ENCODE measurements around the gene NFYC. TPM values are rescaled to one million over a fixed set of nuclear protein-coding genes. Genes with fewer than 3 reads are reported as not detected.

Gene NFYC
- total and polyA plus RNA-seq, 2 of the 8 experiments (the other 6 are each of a cell fraction or from before 2014, with no cell fraction given): 54.1 to 124 TPM

GRCh38 chr1:40687661-40688060 is 3.8 kb upstream of the NFYC start:
- Histone ChIP-seq H3K79me2 (ENCODE audit: control insufficient read depth in 1 of 2, insufficient read depth in 2 of 2, low read length in 2 of 2) (peaks cover 0 to 34% of the 10 kb centered on the region in 2 experiments; a peak in 3 of 4 replicates), H4K20me1 (replicated peaks in 1 of 2; ENCODE audit: control insufficient read depth in 1 of 2, insufficient read depth in 2 of 2, low read length in 2 of 2) (peaks cover 2 to 11% of the 10 kb centered on the region in 2 experiments), H2BK5ac (ENCODE audit: low read depth, low read length) (no peak overlapping the region), H3K4me3 (ENCODE audit: extremely low read depth in 1 of 4, insufficient read depth in 2 of 4, low read depth in 3 of 4, low read length in 4 of 4) (no peak overlapping the region), H3K4me1 (replicated peaks in 1 of 4; ENCODE audit: control insufficient read depth in 3 of 4, insufficient read depth in 4 of 4, low read length in 3 of 4) (peaks cover 0 to 7% (median under 1%) of the 10 kb centered on the region in 4 experiments; a peak in 4 of 7 replicates), H3K23ac (ENCODE audit: insufficient read length) (no peak overlapping the region), H3K18ac (ENCODE audit: extremely low read depth, low read length) (no peak overlapping the region), H2AK5ac (ENCODE audit: low read depth, low read length) (no peak overlapping the region), H4K5ac (ENCODE audit: insufficient read length, low read depth, low read length) (no peak overlapping the region), H3K9ac (replicated peaks in 1 of 4; ENCODE audit: extremely low read depth in 1 of 4, low read depth in 3 of 4, low read length in 3 of 4) (no peak overlapping the region), H3K9me3 (ENCODE audit: insufficient read depth in 2 of 2, low read depth in 1 of 2, low read length in 1 of 2) (no peaks in the 10 kb centered on the region), H3K27me3 (replicated peaks in 1 of 4; ENCODE audit: control insufficient read depth in 3 of 4, extremely low read depth in 1 of 4, insufficient read depth in 3 of 4, low read length in 3 of 4) (no peaks in the 10 kb centered on the region), H4K91ac (replicated peaks; ENCODE audit: insufficient read length, low read length) (no peak overlapping the region), H3K56ac (replicated peaks; ENCODE audit: insufficient read length, low read depth, low read length) (no peak overlapping the region), H2BK20ac (ENCODE audit: low read length) (no peak overlapping the region), H4K8ac (ENCODE audit: extremely low read depth, insufficient read depth, low read length) (no peak overlapping the region), H3K79me1 (ENCODE audit: low read depth, low read length) (no peaks in the 10 kb centered on the region), H3K23me2 (ENCODE audit: low read depth, low read length) (peaks cover 6% of the 10 kb centered on the region), H3K4ac (replicated peaks; ENCODE audit: insufficient read length, low read depth, low read length) (no peak overlapping the region), H2BK15ac (ENCODE audit: low read length) (no peak overlapping the region), H3K14ac (ENCODE audit: insufficient read length) (no peak overlapping the region), H3K27ac (ENCODE audit: low read depth, low read length) (no peak overlapping the region), H2BK120ac (replicated peaks; ENCODE audit: low read depth, low read length) (no peak overlapping the region), H2AFZ (ENCODE audit: low read length) (no peak overlapping the region), H3K36me3 (ENCODE audit: control insufficient read depth in 2 of 4, insufficient read depth in 4 of 4, low read length in 3 of 4) (peaks cover 0 to 11% (median 8%) of the 10 kb centered on the region in 4 experiments; a peak in 5 of 8 replicates), H3K4me2 (ENCODE audit: insufficient read depth in 1 of 2, low read depth in 2 of 2, low read length in 2 of 2) (no peak overlapping the region), H2BK12ac (ENCODE audit: low read depth, low read length) (no peak overlapping the region)
- WGBS, 2 experiments (ENCODE audit: extremely low coverage in 1 of 2, insufficient coverage in 1 of 2, insufficient read length in 1 of 2, insufficient replicate concordance in 2 of 2, low coverage in 1 of 2, low lambda C conversion rate in 2 of 2, missing lambda C conversion rate in 1 of 2): 89% methylated on average over 6 of the region's 6 CpGs; no CpG with 5 or more reads in 1 of the 2 experiments
- POLR2A ChIA-PET (ENCODE audit: partially characterized antibody): interaction anchor here (2.9 to 9.4 kb wide), 2 partner anchors 9 to 20 kb away, joined by 18 to 293 read pairs; no protein-coding TSS in a partner anchor
- no peak for FAIRE-seq
- CTCF ChIA-PET (ENCODE audit: partially characterized antibody): interaction anchor here (1.0 to 2.5 kb wide), 6 partner anchors 9 to 93 kb away, joined by 3 to 6 read pairs (median 4); no protein-coding TSS in a partner anchor
- no peak for DNase-seq (ENCODE audit: low read depth in 1 of 2, low spot score in 2 of 2)
